OCI-LY1 (cell line): Measurements from ENCODE around the gene ZNF627.

ENCODE experiments used
- H2AFZ ChIP-seq: fragments of 200-600 bp; sonication (generic), shearing (Covaris generic); 2 replicates; pipeline ENCODE4 v1.6.0; 2014; ENCODE audit warnings: antibody characterized with exemption, mild to moderate bottlenecking, low read length
- H3F3A ChIP-seq: fragments of 200-600 bp; sonication (generic), shearing (Covaris generic); 2 replicates; pipeline ENCODE4 v1.6.0; 2014; ENCODE audit warnings: mild to moderate bottlenecking, antibody characterized with exemption, low read length, moderate library complexity; ENCODE audit not compliant: insufficient read depth
- H3K27ac ChIP-seq: fragments of 200-600 bp; sonication (generic); 2 replicates; pipeline ENCODE4 v1.5.1; 2014; ENCODE audit warnings: low read length, mixed run types, mild to moderate bottlenecking, low read depth; ENCODE audit not compliant: poor library complexity, severe bottlenecking
- H3K27me3 ChIP-seq: fragments of 200-600 bp; sonication (generic); 2 replicates; pipeline ENCODE4 v1.6.0; 2014; ENCODE audit warnings: antibody characterized with exemption, mild to moderate bottlenecking, low read length, moderate library complexity; ENCODE audit not compliant: insufficient read depth
- H3K36me3 ChIP-seq: fragments of 200-600 bp; sonication (generic); 2 replicates; pipeline ENCODE4 v1.6.1; 2014; ENCODE audit warnings: mild to moderate bottlenecking, antibody characterized with exemption, low read length, moderate library complexity, mixed read lengths; ENCODE audit not compliant: insufficient read depth
- H3K4me1 ChIP-seq: fragments of 200-600 bp; sonication (generic); 2 replicates; pipeline ENCODE4 v1.5.1; 2014; ENCODE audit warnings: mild to moderate bottlenecking, low read length, moderate library complexity; ENCODE audit not compliant: insufficient read depth, severe bottlenecking
- H3K4me2 ChIP-seq: fragments of 200-600 bp; sonication (generic), shearing (Covaris generic); 2 replicates; pipeline ENCODE4 v1.6.1; 2014; ENCODE audit warnings: low read length
- H3K4me3 ChIP-seq: fragments of 200-600 bp; sonication (generic); 2 replicates; pipeline ENCODE4 v1.5.1; 2014; ENCODE audit warnings: low read length, low read depth, mild to moderate bottlenecking, mixed read lengths; ENCODE audit not compliant: poor library complexity, severe bottlenecking
- H3K79me2 ChIP-seq: fragments of 200-600 bp; shearing (Covaris generic); 2 replicates; pipeline ENCODE4 v1.6.1; 2016; ENCODE audit warnings: mixed run types, low read length, mixed read lengths; ENCODE audit not compliant: insufficient read depth
- H3K9ac ChIP-seq: fragments of 200-600 bp; sonication (generic), shearing (Covaris generic); 2 replicates; pipeline ENCODE4 v1.6.1; 2014; ENCODE audit warnings: mild to moderate bottlenecking, low read length, mixed read lengths
- H3K9me2 ChIP-seq: fragments of 200-600 bp; sonication (generic), shearing (Covaris generic); 2 replicates; pipeline ENCODE4 v1.6.1; 2014; ENCODE audit warnings: low read depth, mild to moderate bottlenecking, low read length, mixed read lengths
- H3K9me3 ChIP-seq: fragments of 200-600 bp; shearing (Covaris generic); 2 replicates; pipeline ENCODE4 v1.6.1; 2014; ENCODE audit warnings: low read length, mixed read lengths
- H4K20me1 ChIP-seq: fragments of 200-600 bp; sonication (generic), shearing (Covaris generic); 2 replicates; pipeline ENCODE4 v1.6.0; 2016; ENCODE audit warnings: mild to moderate bottlenecking, low read length; ENCODE audit not compliant: insufficient read depth
- EZH2 ChIP-seq: fragments of 200-600 bp; sonication (generic), shearing (Covaris generic); IDR thresholded peaks from 2 replicates; pipeline ENCODE4 v1.8.0; 2017; ENCODE audit warnings: borderline replicate concordance, mixed run types, mild to moderate bottlenecking, antibody characterized with exemption, low read length, moderate library complexity, mixed read lengths
- TF ChIP-seq, protein P1 (sequence below): fragments of 200-600 bp; sonication (generic), shearing (Covaris generic); IDR thresholded peaks from 2 replicates; pipeline ENCODE4 v1.5.1; 2017; ENCODE audit warnings: mild to moderate bottlenecking, antibody characterized with exemption, low read length, moderate library complexity, mixed read lengths

Gene ZNF627

DNA sequence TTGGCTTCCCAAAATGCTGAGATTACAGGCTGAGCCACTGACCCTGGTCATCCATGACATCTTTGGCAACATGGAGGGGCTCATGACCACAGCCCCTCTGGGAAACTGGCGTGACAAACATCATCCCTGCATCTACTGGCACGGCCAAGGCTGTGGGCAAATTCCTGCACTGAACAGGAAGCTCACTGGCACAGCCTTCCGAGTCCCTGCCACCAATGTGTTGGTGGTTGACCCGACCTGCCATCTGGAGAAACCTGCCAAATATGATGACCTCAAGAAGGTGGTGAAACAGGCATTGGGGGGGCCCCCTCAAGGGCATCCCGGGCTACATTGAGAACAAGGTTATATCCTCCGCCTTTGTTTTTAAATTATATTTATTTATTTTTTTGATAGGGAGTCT lies 11.0 kb upstream of the ZNF627 start:
- Histone ChIP-seq H3K9ac (no peak overlapping the region), H3K36me3 (no peaks in the 10 kb centered on the region), H4K20me1 (no peaks in the 10 kb centered on the region), H3K27ac (no peak overlapping the region), H3K4me2 (no peak overlapping the region), H3K27me3 (peaks cover 8% of the 10 kb centered on the region; the same call in 1 of the 2 replicates), H2AFZ (no peak overlapping the region), H3K4me3 (no peak overlapping the region), H3K9me2 (no peaks in the 10 kb centered on the region), H3K79me2 (no peaks in the 10 kb centered on the region), H3K9me3 (no peaks in the 10 kb centered on the region), H3K4me1 (peaks cover 27% of the 10 kb centered on the region), H3F3A (no peaks in the 10 kb centered on the region)
- TF ChIP-seq, protein P1, sequence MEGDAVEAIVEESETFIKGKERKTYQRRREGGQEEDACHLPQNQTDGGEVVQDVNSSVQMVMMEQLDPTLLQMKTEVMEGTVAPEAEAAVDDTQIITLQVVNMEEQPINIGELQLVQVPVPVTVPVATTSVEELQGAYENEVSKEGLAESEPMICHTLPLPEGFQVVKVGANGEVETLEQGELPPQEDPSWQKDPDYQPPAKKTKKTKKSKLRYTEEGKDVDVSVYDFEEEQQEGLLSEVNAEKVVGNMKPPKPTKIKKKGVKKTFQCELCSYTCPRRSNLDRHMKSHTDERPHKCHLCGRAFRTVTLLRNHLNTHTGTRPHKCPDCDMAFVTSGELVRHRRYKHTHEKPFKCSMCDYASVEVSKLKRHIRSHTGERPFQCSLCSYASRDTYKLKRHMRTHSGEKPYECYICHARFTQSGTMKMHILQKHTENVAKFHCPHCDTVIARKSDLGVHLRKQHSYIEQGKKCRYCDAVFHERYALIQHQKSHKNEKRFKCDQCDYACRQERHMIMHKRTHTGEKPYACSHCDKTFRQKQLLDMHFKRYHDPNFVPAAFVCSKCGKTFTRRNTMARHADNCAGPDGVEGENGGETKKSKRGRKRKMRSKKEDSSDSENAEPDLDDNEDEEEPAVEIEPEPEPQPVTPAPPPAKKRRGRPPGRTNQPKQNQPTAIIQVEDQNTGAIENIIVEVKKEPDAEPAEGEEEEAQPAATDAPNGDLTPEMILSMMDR = no peak
- TF ChIP-seq EZH2 = no peak

DNA sequence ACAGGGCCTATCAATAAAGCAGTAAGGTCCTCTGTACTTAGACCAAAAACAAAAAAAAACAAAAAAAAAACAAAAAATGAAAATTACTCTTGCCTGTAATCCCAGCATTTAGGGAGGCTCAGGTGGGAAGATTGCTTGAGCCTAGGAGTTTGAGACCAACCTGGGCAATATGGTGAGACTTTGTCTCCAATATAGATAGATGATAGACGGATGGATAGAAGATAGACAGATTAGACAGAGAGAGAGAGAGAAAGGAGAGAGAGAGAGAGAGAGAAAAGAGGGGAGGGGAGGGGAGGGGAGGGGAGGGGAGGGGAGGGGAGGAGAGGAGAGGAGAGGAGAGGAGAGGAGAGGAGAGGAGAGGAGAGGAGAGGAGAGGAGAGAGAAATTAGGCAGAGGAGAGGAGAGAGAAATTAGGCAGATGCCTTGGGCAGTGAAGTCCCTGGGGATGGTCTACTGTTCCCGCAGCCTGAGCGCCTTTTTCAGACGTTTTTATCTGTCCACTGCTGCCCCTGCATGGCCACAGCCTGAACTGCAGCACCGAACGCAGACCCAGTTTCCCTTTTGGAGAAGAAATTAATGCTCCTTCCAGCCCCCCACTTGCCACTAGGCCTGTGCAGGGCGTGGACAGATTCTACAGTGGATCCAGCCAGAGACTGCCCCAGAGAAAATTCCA lies 9.8 kb upstream of the ZNF627 start:
- no peaks in the 10 kb centered on the region for H3K9me2 ChIP-seq
- no peaks in the 10 kb centered on the region for H3K36me3 ChIP-seq
- peaks cover 16% of the 10 kb centered on the region for H3K4me1 ChIP-seq
- peak overlapping the region; percentile 37; the same call in 1 of the 2 replicates for H3K4me2 ChIP-seq
- H2AFZ ChIP-seq = no peak overlapping the region
- H3K79me2 ChIP-seq = no peaks in the 10 kb centered on the region
- no peak overlapping the region for H3K4me3 ChIP-seq
- no peak overlapping the region for H3K9ac ChIP-seq
- H3F3A ChIP-seq = no peaks in the 10 kb centered on the region
- H3K27ac ChIP-seq = no peak overlapping the region
- H3K9me3 ChIP-seq = no peaks in the 10 kb centered on the region
- H3K27me3 ChIP-seq = peaks cover 8% of the 10 kb centered on the region; the same call in 1 of the 2 replicates
- TF ChIP-seq EZH2 = no peak
- TF ChIP-seq, protein P1 = peak; percentile 93
- H4K20me1 ChIP-seq = no peaks in the 10 kb centered on the region

DNA sequence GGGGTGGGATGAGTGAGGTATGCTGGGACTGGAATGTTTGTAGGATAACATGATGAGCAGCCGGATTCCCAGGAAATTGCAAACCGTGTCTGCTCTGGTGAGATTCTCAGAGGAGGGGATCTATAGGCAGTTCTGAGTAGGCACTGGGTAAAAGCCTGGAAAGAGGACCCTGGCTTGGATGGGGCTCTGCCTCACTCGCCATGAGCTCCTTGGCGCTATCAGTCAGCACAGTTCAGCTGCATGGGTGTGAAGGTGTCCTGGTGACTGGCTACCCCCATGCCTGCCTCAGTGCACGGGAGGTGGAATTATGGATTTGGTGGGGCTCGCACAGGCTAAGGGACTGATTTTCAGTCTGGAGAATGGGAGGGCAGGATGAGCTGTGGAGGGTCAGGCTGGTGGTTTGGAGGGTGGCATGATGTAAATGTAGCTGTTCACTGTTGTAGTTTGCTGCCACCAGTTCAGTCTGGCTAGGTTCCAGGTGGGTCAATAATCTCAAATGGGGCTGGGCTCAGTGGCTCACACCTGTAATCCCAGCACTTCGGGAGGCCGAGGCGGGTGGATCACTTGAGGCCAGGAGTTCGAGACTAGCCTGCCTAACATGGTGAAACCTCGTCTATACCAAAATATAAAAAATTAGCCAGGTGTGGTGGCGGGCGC lies 9.2 kb upstream of the ZNF627 start:
- Histone ChIP-seq H3F3A (no peaks in the 10 kb centered on the region), H3K4me3 (no peak overlapping the region), H3K79me2 (no peaks in the 10 kb centered on the region), H2AFZ (no peak overlapping the region), H3K9ac (no peak overlapping the region), H3K27me3 (peaks cover 8% of the 10 kb centered on the region; the same call in 1 of the 2 replicates), H3K9me3 (no peaks in the 10 kb centered on the region), H4K20me1 (no peaks in the 10 kb centered on the region), H3K27ac (no peak overlapping the region), H3K4me1 (peaks cover 16% of the 10 kb centered on the region), H3K36me3 (no peaks in the 10 kb centered on the region), H3K9me2 (no peaks in the 10 kb centered on the region), H3K4me2 (peak overlapping the region; percentile 37; the same call in 1 of the 2 replicates)
- TF ChIP-seq, protein P1 = peak; percentile 3; the same call in 1 of the 2 replicates
- no peak for TF ChIP-seq EZH2
